Keratinocyte (primary cell): ENCODE measurements around the gene C17orf114.

Experiments
- CTCF ChIP-seq, 3 experiments: IDR thresholded peaks in 1 of 3; conservative IDR thresholded peaks in 1 of 3; optimal IDR thresholded peaks in 1 of 3; 2 replicates in 2 of 3; 3 replicates in 1 of 3; pipeline versions ENCODE3 to v1.5.1; 2011; ENCODE audit warnings: low read length in 3 of 3, mild to moderate bottlenecking in 3 of 3, moderate library complexity in 2 of 3, control low read depth in 1 of 3, inconsistent platforms in 1 of 3; ENCODE audit not compliant: insufficient read depth in 2 of 3; ENCODE audit errors: extremely low read depth in 1 of 3
- EZH2 ChIP-seq: IDR thresholded peaks from one replicate; pipeline ENCODE4 v1.6.1; 2012; ENCODE audit warnings: inconsistent platforms, mild to moderate bottlenecking, low read length, moderate library complexity

- TF ChIP-seq CTCF (optimal IDR thresholded peaks at IDR 0.05 in 1 of 3, IDR thresholded peaks at IDR 0.05 in 1 of 3, conservative IDR thresholded peaks at IDR 0.05 in 1 of 3; ENCODE audit: extremely low read depth in 1 of 3, insufficient read depth in 2 of 3, low read length in 3 of 3) (no peak), EZH2 (no peak)
Measured at GRCh38 chr17:4822835-4823234, 20.7 kb upstream of the C17orf114 start.
